ENCODE measurements around the gene TBX20.
"Not testable (repeated sequence)": the region's sequence is repeated elsewhere in the genome, so short reads cannot be mapped to it uniquely, and the experiment has no call there.

Gene TBX20

GRCh38 chr7:35255443-35256255, 1.7 kb upstream of the TBX20 start:
- DNase-seq (ENCODE audit: low spot score): no peak

- no peak for DNase-seq (ENCODE audit: low spot score)
These were observed 869 bp upstream of the TBX20 start for GRCh38 chr7:35254496-35255442.

GRCh38 chr7:35253460-35253709, 515 bp downstream of the TBX20 start:
- no peak for DNase-seq (ENCODE audit: low spot score)

GRCh38 chr7:35252612-35253459, 1.1 kb downstream of the TBX20 start:
- DNase-seq (ENCODE audit: low spot score): no peak

- no peak for DNase-seq (ENCODE audit: low spot score)
These were observed 2.1 kb downstream of the TBX20 start for GRCh38 chr7:35251606-35252310.

GRCh38 chr7:35250941-35251340, 3.0 kb downstream of the TBX20 start:
- DNase-seq (ENCODE audit: low spot score): no peak

GRCh38 chr7:35250452-35250851, 3.4 kb downstream of the TBX20 start:
- no peak for DNase-seq (ENCODE audit: low spot score)

- DNase-seq (ENCODE audit: low spot score): no peak
These were observed 4.4 kb downstream of the TBX20 start for GRCh38 chr7:35249537-35249907.

GRCh38 chr7:35248576-35249536, 5.0 kb downstream of the TBX20 start:
- no peak for DNase-seq (ENCODE audit: low spot score)

GRCh38 chr7:35246819-35247218, 7.1 kb downstream of the TBX20 start:
- no peak for DNase-seq (ENCODE audit: low spot score)

- no peak for DNase-seq (ENCODE audit: low spot score)
These were observed 12.0 kb downstream of the TBX20 start for GRCh38 chr7:35241884-35242283.

GRCh38 chr7:35241436-35241835, 12.5 kb downstream of the TBX20 start:
- no peak for DNase-seq (ENCODE audit: low spot score)

- not testable (repeated sequence) for DNase-seq (ENCODE audit: low spot score)
These were observed 12.9 kb downstream of the TBX20 start for GRCh38 chr7:35241008-35241407.

GRCh38 chr7:35238456-35238855, 15.4 kb downstream of the TBX20 start:
- DNase-seq (ENCODE audit: low spot score): not testable (repeated sequence)

GRCh38 chr7:35232994-35233393, 20.9 kb downstream of the TBX20 start:
- no peak for DNase-seq (ENCODE audit: low spot score)

- not testable (repeated sequence) for DNase-seq (ENCODE audit: low spot score)
These were observed 22.7 kb downstream of the TBX20 start for GRCh38 chr7:35231221-35231620.

GRCh38 chr7:35229116-35229780, 24.7 kb downstream of the TBX20 start:
- DNase-seq (ENCODE audit: low spot score): not testable (repeated sequence)

- DNase-seq (ENCODE audit: low spot score): not testable (repeated sequence)
These were observed 25.3 kb downstream of the TBX20 start for GRCh38 chr7:35228496-35229051.

GRCh38 chr7:35227438-35227837, 26.5 kb downstream of the TBX20 start:
- DNase-seq (ENCODE audit: low spot score): not testable (repeated sequence)

GRCh38 chr7:35222445-35222844, 31.5 kb downstream of the TBX20 start:
- not testable (repeated sequence) for DNase-seq (ENCODE audit: low spot score)
